Heart left ventricle (tissue), 13 donors: ENCODE data around the gene TC2N.

ENCODE experiments used
- POLR2A ChIP-seq, 2 donors: fragments of 450-650 bp; IDR thresholded peaks; one replicate each; pipeline ENCODE4 v1.6.1; 2017; ENCODE audit warnings: antibody characterized with exemption in 2 of 2, mild to moderate bottlenecking in 2 of 2, moderate library complexity in 2 of 2
- TF ChIP-seq, protein P1 (sequence below), 12 donors: fragments of 200-600 bp; sonication (generic) in 4 of 12; IDR thresholded peaks; one replicate each; pipeline versions ENCODE4 v1.5.0 to v1.8.0; 2018 to 2022; ENCODE audit warnings: antibody characterized with exemption in 12 of 12, mild to moderate bottlenecking in 5 of 12
- donor health status: ischemic (EF 13 %, LVEDD 7.1; RV severe dilation, severe dysfunction).
- donor health status: DM: no; HTN: yes; CAD: no.
- donor health status: DM: no; HTN: no; CAD: no.
- donor health status: ischemic (EF 25% LVEDD 6.9; RV normal size, moderate dysfunction).
- donor health status: ischemic (EF 25% LVEDD 5.7; RV mildly dilated, moderate dysfunction).
- donor health status: ischemic (EF 35%, LVEDD 5.7; RV mildly dilated, moderate dysfunction).
- donor health status: nonischemic (EF 11% LVEDD 7.7; RV severe dilation, severe dysfunction).
- donor health status: DM: yes; HTN: yes; CAD: no.
- donor health status: PGD.
- donor health status: ischemic (EF 29% LVEDD 5.4; RV normal size, mild dysfunction).
- donor health status: nonischemic (EF 23%, LVEDD 6.1; RV moderate dilation, normal function).

DNA sequence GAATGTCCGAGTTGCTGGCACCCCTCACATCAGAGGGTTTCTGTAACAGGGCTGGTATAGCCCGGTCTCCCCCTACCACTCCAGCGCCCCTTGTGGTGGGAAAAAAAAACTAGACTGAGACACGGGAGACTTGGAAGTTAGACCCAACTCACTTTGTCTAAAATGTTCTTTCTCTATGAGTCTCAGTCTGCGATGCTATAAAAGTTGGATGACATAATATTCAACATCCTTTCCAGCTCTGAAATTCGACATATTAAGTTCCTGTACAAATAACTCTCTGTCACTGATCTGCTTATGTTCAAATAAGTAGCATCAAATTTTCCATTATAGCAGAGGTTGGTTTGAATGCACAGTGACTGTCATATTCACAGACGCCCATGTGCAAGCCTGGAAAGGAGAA lies 25.7 kb upstream of the TC2N start:
- TF ChIP-seq, protein P1, sequence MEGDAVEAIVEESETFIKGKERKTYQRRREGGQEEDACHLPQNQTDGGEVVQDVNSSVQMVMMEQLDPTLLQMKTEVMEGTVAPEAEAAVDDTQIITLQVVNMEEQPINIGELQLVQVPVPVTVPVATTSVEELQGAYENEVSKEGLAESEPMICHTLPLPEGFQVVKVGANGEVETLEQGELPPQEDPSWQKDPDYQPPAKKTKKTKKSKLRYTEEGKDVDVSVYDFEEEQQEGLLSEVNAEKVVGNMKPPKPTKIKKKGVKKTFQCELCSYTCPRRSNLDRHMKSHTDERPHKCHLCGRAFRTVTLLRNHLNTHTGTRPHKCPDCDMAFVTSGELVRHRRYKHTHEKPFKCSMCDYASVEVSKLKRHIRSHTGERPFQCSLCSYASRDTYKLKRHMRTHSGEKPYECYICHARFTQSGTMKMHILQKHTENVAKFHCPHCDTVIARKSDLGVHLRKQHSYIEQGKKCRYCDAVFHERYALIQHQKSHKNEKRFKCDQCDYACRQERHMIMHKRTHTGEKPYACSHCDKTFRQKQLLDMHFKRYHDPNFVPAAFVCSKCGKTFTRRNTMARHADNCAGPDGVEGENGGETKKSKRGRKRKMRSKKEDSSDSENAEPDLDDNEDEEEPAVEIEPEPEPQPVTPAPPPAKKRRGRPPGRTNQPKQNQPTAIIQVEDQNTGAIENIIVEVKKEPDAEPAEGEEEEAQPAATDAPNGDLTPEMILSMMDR (IDR thresholded peaks at IDR 0.05), result peak in 10 of 12 donors; percentile 21 to 58 (median 45)
- no peak for TF ChIP-seq POLR2A (IDR thresholded peaks at IDR 0.05)
